ENCODE data around the gene RAB18.

RAB18 gene

GRCh38 chr10:27479016-27479415 lies 25.1 kb upstream of the RAB18 start:
- Histone ChIP-seq H3K4me2 (ENCODE audit: low read depth, low read length, poor library complexity, severe bottlenecking) (no peak overlapping the region), H3K27ac (ENCODE audit: low read depth, low read length) (no peak overlapping the region), H3K4me3 (ENCODE audit: insufficient read depth, low read length, poor library complexity, severe bottlenecking) (no peak overlapping the region), H3K9me3 (ENCODE audit: insufficient read depth, low read length) (no peaks in the 10 kb centered on the region), H3K9me2 (replicated peaks; ENCODE audit: insufficient read depth, low read length) (no peaks in the 10 kb centered on the region), H3K36me3 (ENCODE audit: low read length) (no peaks in the 10 kb centered on the region), H3F3A (ENCODE audit: insufficient read depth) (no peaks in the 10 kb centered on the region), H2AFZ (ENCODE audit: low read depth, low read length, severe bottlenecking) (no peak overlapping the region), H3K79me2 (ENCODE audit: insufficient read depth, low read length) (no peaks in the 10 kb centered on the region), H4K20me1 (ENCODE audit: low read depth, low read length) (no peaks in the 10 kb centered on the region), H3K9ac (ENCODE audit: low read length) (no peak overlapping the region), H3K27me3 (ENCODE audit: low read length) (no peaks in the 10 kb centered on the region)
- TF ChIP-seq CTCF (IDR thresholded peaks at IDR 0.05; ENCODE audit: insufficient read depth, low read length, poor library complexity, severe bottlenecking) (no peak), EZH2phosphoT487 (conservative IDR thresholded peaks at IDR 0.05; ENCODE audit: low read length) (no peak)

- H3K4me2 ChIP-seq (ENCODE audit: low read depth, low read length, poor library complexity, severe bottlenecking), result no peak overlapping the region
- no peak for TF ChIP-seq EZH2phosphoT487 (conservative IDR thresholded peaks at IDR 0.05; ENCODE audit: low read length)
- no peak for TF ChIP-seq CTCF (IDR thresholded peaks at IDR 0.05; ENCODE audit: insufficient read depth, low read length, poor library complexity, severe bottlenecking)
- no peaks in the 10 kb centered on the region for H3K36me3 ChIP-seq (ENCODE audit: low read length)
- H3K9ac ChIP-seq (ENCODE audit: low read length), result no peak overlapping the region
- H3K9me3 ChIP-seq (ENCODE audit: insufficient read depth, low read length), result no peaks in the 10 kb centered on the region
- no peak overlapping the region for H2AFZ ChIP-seq (ENCODE audit: low read depth, low read length, severe bottlenecking)
- no peaks in the 10 kb centered on the region for H3F3A ChIP-seq (ENCODE audit: insufficient read depth)
- H3K27ac ChIP-seq (ENCODE audit: low read depth, low read length), result no peak overlapping the region
- H3K27me3 ChIP-seq (ENCODE audit: low read length), result no peaks in the 10 kb centered on the region
- H3K9me2 ChIP-seq (replicated peaks; ENCODE audit: insufficient read depth, low read length), result no peaks in the 10 kb centered on the region
- no peak overlapping the region for H3K4me3 ChIP-seq (ENCODE audit: insufficient read depth, low read length, poor library complexity, severe bottlenecking)
- H3K79me2 ChIP-seq (ENCODE audit: insufficient read depth, low read length), result no peaks in the 10 kb centered on the region
- no peaks in the 10 kb centered on the region for H4K20me1 ChIP-seq (ENCODE audit: low read depth, low read length)
Observed at GRCh38 chr10:27481486-27481885, 22.6 kb upstream of the RAB18 start.

GRCh38 chr10:27482984-27483956 lies 20.8 kb upstream of the RAB18 start:
- H3K9ac ChIP-seq (ENCODE audit: low read length), result no peak overlapping the region
- H3F3A ChIP-seq (ENCODE audit: insufficient read depth), result no peaks in the 10 kb centered on the region
- no peak overlapping the region for H3K4me3 ChIP-seq (ENCODE audit: insufficient read depth, low read length, poor library complexity, severe bottlenecking)
- H3K36me3 ChIP-seq (ENCODE audit: low read length), result no peaks in the 10 kb centered on the region
- TF ChIP-seq CTCF (IDR thresholded peaks at IDR 0.05; ENCODE audit: insufficient read depth, low read length, poor library complexity, severe bottlenecking) (no peak), EZH2phosphoT487 (conservative IDR thresholded peaks at IDR 0.05; ENCODE audit: low read length) (no peak)
- no peaks in the 10 kb centered on the region for H3K9me3 ChIP-seq (ENCODE audit: insufficient read depth, low read length)
- no peaks in the 10 kb centered on the region for H3K9me2 ChIP-seq (replicated peaks; ENCODE audit: insufficient read depth, low read length)
- H3K27me3 ChIP-seq (ENCODE audit: low read length), result no peaks in the 10 kb centered on the region
- H3K4me2 ChIP-seq (ENCODE audit: low read depth, low read length, poor library complexity, severe bottlenecking), result no peak overlapping the region
- no peaks in the 10 kb centered on the region for H3K79me2 ChIP-seq (ENCODE audit: insufficient read depth, low read length)
- H3K27ac ChIP-seq (ENCODE audit: low read depth, low read length), result no peak overlapping the region
- no peak overlapping the region for H2AFZ ChIP-seq (ENCODE audit: low read depth, low read length, severe bottlenecking)
- no peaks in the 10 kb centered on the region for H4K20me1 ChIP-seq (ENCODE audit: low read depth, low read length)
